GM18951 (cell line): Measurements from ENCODE around the gene RSPH6A.

ENCODE experiments used
- POLR2A ChIP-seq: IDR thresholded peaks from 4 replicates; pipeline ENCODE4 v1.6.1; 2011; ENCODE audit warnings: mild to moderate bottlenecking; ENCODE audit not compliant: insufficient read length, insufficient read depth; ENCODE audit errors: extremely low read depth
- in situ Hi-C: fragments of 300-500 bp; cut with MboI; formaldehyde crosslinking; loops from one replicate; pipeline ENCODE4 v1.12.0; 2022; ENCODE audit warnings: low sequenced_read_pairs, mixed read lengths, inconsistent platforms; ENCODE audit not compliant: unreplicated experiment

RSPH6A gene

GRCh38 chr19:45834970-45835369, 19.9 kb upstream of the RSPH6A start:
- in situ Hi-C loops: no loop called here

GRCh38 chr19:45828945-45829344, 13.8 kb upstream of the RSPH6A start:
- in situ Hi-C loops: no loop called here
- no peak for TF ChIP-seq POLR2A

More at GRCh38 chr19:45834970-45835369, 19.9 kb upstream of the RSPH6A start:
- TF ChIP-seq POLR2A: no peak

- no peak for TF ChIP-seq POLR2A
- in situ Hi-C loops: no loop called here
Observed at GRCh38 chr19:45828523-45828922, 13.4 kb upstream of the RSPH6A start.

- no peak for TF ChIP-seq POLR2A
- in situ Hi-C loops: no loop called here
Observed at GRCh38 chr19:45827459-45828093, 12.5 kb upstream of the RSPH6A start.

GRCh38 chr19:45826934-45827333, 11.8 kb upstream of the RSPH6A start:
- no peak for TF ChIP-seq POLR2A
- in situ Hi-C loops: no loop called here

- in situ Hi-C loops: no loop called here
Observed at GRCh38 chr19:45825917-45826893, 11.1 kb upstream of the RSPH6A start.

GRCh38 chr19:45825263-45825605, 10.1 kb upstream of the RSPH6A start:
- in situ Hi-C loops: no loop called here
- no peak for TF ChIP-seq POLR2A

More at GRCh38 chr19:45825917-45826893, 11.1 kb upstream of the RSPH6A start:
- TF ChIP-seq POLR2A: no peak

GRCh38 chr19:45824531-45825262, 9.6 kb upstream of the RSPH6A start:
- no peak for TF ChIP-seq POLR2A
- in situ Hi-C loops: no loop called here

GRCh38 chr19:45824041-45824471, 8.9 kb upstream of the RSPH6A start:
- in situ Hi-C loops: no loop called here

GRCh38 chr19:45823182-45823581, 8.1 kb upstream of the RSPH6A start:
- in situ Hi-C loops: no loop called here
- TF ChIP-seq POLR2A: no peak

More at GRCh38 chr19:45824041-45824471, 8.9 kb upstream of the RSPH6A start:
- no peak for TF ChIP-seq POLR2A

- TF ChIP-seq POLR2A: no peak
- in situ Hi-C loops: no loop called here
Observed at GRCh38 chr19:45822716-45823115, 7.6 kb upstream of the RSPH6A start.

GRCh38 chr19:45821570-45821969, 6.5 kb upstream of the RSPH6A start:
- no peak for TF ChIP-seq POLR2A
- in situ Hi-C loops: no loop called here

- no peak for TF ChIP-seq POLR2A
- in situ Hi-C loops: no loop called here
Observed at GRCh38 chr19:45821103-45821521, 6.0 kb upstream of the RSPH6A start.
